ELR (cell line): ENCODE results near the gene TNFRSF6B.

Experiments
- DNase-seq: peaks from one replicate; pipeline ENCODE4 v3.0.0-alpha.2; 2015; ENCODE audit warnings: low read depth

Gene TNFRSF6B

DNA sequence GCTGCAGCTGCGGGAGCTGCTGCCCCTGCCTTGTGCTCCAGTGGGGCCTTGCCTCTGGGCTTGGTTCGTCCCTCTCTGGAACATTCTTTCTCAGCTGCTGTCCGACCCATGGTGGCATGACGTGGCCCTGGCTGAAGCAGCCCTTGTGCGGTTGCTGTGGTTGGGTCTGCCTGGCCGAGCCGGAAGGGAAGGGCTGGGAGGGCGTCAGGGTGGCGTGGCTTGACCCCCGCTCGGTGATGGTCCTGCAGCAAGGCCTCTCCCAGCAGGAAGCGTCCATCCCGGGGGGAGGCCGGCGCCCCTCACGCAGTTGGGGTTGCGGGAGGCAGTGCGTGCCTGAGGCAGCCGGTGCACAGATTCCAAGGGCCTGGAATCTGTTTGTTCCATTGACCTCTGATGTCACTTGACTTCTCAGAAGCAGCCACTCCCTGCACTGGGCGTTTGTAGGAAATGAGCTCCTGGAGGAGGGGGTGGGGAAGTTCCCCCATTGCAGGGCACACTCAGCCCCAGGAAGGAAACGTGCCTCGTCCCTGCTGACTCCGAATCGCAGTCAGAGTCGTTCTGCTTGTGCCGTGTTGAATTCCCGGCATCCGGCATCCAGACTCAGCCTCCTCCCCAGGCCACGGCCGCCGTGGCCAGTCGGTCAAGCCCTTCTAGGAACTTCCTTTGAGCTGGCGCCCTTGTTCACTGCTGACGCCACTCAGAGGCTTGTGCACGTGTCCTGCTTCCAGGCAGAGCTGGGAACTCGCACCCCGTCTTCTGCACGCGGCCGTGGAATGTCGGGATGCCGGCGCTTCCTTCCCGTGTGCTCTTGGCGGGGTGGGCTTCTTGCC is 9.7 kb upstream of the TNFRSF6B start:
- peak; percentile 95 for DNase-seq

DNA sequence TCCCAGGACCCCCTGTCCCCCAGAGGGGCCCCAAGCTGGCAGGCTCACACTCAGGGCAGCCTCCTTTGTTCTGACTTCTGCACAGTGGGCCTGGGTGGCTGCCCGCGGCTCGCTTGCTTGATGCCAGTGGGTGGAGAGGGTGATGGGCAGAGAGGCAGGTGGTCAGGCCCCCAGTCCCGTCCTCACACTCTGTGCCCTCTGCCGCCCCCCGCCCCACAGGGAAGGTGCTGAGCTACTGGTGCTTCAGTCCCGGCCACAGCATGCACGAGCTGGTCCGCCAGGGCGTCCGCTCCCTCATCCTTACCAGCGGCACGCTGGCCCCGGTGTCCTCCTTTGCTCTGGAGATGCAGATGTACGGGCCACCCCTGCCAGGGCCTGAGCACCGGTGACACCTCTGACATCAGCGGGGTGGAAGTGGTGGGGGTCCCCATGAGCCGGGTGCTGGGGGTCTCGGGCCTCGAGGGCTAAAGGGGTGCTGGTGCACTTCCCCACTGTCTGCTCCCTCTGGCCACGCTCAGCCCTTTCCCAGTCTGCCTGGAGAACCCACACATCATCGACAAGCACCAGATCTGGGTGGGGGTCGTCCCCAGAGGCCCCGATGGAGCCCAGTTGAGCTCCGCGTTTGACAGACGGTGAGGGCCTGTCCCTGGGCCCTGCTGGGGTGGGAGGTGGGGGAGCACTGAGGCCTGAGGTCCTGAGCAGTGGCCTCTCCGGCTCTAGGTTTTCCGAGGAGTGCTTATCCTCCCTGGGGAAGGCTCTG is 8.9 kb upstream of the TNFRSF6B start:
- no peak for DNase-seq

DNA sequence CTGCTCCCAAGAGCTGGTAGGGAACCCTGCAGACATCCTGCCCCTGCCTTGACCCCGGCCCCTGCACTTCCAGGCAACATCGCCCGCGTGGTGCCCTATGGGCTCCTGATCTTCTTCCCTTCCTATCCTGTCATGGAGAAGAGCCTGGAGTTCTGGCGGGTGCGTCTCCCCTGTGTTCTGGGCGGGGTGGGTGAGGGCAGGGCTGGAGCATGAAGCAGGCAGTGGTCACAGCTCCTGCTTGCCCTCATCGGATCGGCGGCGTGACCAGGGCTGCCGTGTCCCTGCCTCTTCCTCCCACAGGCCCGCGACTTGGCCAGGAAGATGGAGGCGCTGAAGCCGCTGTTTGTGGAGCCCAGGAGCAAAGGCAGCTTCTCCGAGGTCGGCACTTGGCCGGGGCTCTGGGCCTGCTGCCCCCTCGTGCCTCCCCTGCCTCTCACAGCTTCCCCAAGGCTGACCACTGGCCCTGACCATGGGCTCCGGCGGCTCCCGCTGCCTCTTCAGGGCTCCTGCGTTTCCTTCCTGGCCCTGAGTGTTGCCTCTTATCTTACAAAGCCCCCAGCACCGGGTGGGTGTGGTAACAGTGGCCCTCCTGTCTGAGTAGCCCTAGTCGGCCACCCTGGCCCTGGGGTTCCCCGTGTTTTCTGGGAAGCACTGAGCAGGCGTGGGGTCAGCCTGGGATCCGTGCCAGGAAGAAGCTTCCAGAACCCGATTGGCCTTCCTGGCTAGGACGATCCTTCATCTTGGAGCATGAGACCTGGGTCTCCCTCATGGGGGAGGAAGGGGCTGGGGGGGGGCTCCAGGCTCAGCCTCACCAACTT is 8.0 kb upstream of the TNFRSF6B start:
- no peak for DNase-seq

DNA sequence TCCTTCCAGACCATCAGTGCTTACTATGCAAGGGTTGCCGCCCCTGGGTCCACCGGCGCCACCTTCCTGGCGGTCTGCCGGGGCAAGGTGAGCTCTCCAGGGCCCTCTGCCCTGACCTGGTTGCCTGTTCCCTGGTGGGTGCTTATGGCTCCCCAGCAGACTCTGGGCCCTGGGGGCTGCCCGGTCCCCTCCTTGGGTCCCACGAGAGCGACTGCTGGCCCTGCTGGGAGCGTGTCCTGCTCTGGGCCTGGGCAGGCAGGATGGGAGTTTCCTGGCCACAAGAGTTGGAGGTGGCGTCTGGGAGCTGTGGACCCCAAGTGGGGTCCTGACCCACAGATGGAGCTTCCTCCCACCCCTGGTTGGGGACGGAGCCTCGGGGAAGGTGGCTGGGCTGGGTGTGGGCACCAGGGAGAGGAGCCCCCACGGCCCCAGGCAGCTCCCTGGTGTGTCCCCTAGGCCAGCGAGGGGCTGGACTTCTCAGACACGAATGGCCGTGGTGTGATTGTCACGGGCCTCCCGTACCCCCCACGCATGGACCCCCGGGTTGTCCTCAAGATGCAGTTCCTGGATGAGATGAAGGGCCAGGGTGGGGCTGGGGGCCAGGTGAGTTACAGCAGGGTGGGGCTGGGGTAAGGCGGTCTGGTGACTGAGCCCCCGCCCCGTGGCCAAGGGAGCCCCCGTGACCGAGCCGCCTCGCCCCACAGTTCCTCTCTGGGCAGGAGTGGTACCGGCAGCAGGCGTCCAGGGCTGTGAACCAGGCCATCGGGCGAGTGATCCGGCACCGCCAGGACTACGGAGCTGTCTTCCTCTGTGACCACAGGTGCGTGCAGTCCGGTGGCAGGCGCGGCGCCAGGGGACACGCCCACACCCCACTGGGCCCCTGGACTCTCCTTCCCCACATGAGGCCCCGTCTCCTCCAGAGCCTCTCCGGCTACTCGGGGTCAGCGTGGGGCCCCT is 7.1 kb upstream of the TNFRSF6B start:
- no peak for DNase-seq

DNA sequence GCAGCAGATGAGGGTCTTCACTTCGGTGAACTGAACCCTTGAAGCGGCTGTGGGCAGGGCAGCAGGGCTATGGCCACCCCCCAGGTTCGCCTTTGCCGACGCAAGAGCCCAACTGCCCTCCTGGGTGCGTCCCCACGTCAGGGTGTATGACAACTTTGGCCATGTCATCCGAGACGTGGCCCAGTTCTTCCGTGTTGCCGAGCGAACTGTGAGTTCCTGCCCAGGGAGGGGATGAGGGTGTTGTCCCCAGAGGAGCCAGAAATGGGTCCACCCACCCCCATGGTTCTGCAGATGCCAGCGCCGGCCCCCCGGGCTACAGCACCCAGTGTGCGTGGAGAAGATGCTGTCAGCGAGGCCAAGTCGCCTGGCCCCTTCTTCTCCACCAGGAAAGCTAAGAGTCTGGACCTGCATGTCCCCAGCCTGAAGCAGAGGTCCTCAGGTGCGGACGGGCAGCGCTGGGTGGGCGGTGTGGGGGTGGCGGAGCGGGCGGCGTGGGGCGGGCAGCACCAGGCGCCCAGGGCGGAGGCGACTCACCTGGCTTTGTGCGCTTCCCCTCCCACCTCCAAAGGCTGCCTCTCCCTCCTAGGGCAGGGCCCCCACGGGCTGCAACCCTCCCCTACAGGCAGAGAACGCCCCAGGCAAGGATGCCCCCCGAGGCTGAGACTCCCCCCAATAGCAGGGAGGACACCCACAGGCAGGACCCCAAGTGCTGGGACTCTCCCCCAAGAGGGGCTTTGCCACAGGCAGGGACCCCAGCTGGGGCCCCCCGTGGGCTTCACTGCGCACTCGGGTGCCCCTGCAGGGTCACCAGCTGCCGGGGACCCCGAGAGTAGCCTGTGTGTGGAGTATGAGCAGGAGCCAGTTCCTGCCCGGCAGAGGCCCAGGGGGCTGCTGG is 6.2 kb upstream of the TNFRSF6B start:
- no peak for DNase-seq

DNA sequence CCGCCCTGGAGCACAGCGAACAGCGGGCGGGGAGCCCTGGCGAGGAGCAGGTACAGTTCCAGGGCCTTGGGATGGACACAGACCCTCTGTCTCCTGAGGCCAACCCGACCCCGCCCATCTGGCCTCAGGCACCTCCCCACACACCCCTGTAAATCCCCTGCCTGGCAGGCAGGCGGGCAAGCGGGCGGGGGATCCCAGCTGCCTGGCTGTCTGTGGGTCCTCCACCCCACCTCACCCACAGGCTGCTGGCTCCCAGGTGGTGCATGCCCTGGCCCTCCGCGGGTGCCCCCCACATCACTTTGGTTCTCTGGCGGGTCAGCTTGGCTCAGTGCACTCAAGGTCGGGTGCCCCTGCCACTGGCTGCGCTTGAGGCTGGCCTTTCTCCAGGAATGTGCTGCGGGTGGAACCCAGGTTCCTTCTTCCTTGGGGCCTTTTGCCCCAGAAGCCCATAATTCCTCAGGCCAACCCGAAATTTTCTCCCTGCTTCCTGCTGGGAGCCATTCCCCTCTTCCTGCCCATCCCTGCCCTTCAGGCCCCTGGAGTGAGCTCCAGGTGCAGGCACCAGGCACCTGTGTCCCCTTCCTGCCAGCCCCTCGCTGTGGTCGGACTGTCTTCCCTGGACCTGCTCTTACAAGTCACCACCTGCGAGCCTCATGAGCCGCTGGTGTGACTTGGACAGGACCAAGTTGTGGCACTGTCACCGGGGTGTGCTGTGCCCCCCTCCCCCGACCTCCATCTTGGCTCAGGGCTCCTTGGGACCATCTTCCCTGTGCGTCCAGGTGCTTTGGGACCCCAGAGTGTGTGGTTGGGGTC is 5.3 kb upstream of the TNFRSF6B start:
- DNase-seq: no peak

DNA sequence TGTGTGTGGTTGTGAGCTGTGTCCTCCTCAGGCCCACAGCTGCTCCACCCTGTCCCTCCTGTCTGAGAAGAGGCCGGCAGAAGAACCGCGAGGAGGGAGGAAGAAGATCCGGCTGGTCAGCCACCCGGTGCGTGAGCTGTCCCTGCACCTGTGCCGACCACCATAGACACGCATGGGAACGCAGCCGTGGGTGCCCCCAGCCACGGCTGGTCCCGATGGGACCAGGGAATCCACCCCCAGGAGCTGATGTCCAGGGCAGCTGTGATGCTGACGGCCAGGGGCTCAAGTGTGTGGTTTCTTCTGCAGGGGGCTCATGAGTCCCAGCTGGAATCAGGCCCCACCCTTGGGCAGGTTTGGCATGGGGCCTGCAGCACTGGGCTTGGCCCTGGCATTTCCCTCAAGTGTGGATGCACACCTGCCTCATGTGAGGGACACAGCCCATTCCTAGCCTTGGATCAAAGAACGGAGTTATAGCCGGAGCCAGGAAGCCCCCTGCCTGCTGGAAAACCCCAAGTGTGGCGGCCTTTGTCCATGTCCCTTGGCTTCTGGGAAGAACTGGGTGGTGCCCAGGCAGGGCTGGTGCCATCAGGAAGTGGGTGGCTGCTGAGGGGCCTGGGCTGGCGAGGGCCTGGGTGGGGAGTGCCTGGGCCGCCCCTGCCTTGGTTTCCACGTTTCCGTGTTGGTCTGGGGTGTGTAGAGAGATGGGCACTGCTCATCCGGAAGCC is 4.6 kb upstream of the TNFRSF6B start:
- DNase-seq: no peak

DNA sequence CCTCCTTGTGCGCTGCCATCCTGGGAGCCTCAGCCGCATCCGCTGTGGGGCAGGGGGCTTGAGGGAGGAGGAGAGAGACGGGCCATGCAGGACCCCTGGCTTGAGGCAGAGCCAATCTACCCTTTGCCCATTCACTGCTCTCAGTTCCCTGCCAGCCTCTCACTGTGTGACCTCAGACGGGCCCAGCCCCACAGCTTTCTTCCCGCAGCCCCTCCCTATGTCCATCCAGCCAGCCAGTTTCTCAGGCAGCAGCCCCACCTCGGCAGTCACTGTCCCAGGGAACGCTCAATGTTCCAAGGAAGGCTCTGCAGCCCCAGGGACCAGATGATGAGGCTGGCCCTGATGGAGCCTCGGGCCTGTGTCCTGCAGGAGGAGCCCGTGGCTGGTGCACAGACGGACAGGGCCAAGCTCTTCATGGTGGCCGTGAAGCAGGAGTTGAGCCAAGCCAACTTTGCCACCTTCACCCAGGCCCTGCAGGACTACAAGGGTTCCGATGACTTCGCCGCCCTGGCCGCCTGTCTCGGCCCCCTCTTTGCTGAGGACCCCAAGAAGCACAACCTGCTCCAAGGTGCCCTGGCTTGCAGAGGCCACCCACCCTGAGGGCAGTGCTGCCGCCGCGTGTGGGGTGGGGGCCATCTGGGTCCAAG is 3.9 kb upstream of the TNFRSF6B start:
- DNase-seq: no peak

DNA sequence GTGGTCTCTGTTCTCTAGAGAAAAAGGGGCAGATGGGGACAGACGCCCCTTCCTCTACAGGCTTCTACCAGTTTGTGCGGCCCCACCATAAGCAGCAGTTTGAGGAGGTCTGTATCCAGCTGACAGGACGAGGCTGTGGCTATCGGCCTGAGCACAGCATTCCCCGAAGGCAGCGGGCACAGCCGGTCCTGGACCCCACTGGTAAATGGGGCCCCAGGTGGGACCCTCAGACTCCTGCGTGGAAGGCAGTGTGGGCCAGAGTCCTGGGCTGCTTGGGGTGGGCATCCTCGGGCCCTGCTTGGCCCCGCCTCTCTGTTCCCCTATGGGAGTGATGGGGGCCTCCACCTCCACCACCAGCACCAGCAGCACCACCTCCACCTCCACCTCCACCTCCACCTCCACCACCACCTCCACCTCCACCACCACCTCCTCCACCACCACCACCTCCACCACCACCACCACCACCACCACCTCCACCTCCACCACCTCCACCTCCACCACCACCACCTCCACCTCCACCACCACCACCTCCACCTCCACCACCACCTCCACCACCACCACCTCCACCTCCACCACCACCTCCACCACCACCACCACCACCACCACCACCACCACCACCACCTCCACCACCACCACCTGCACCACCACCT is 3.2 kb upstream of the TNFRSF6B start:
- no peak for DNase-seq

DNA sequence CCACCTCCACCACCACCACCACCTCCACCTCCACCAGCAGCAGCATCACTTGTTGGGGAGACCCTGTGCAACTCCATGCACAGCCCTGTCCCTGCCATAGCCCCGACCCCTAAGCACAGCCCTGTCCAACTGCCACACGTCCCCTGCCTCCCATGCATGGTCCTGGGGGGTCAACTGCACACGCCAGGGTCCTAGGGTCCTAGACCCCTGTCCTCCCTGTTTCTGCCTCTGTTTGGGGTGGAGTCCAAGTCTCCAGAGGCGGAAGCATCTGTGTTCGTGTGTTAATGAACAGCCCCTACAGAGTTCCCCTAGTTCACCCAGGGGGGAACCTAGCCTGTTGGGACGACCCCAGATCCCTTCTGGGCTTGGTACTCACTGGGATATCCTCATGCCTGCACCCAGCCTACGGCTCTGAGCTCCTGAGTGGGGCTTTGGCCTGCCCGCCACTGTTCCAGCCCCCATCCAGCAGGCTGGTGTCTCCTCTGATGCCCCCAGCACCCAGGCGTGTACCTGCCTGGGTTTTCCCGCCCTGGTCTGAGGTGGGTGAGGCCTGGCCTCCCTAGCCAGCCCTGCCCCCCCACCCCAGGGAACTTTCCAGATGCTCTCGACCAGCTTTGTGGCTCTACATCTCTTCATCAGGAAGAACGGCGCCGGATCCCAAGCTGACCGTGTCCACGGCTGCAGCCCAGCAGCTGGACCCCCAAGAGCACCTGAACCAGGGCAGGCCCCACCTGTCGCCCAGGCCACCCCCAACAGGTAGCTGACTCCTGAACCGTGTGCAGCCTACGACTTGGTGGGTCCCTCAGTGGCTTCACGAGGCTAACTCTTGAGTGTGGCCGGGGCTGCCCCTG is 2.5 kb upstream of the TNFRSF6B start:
- no peak for DNase-seq

DNA sequence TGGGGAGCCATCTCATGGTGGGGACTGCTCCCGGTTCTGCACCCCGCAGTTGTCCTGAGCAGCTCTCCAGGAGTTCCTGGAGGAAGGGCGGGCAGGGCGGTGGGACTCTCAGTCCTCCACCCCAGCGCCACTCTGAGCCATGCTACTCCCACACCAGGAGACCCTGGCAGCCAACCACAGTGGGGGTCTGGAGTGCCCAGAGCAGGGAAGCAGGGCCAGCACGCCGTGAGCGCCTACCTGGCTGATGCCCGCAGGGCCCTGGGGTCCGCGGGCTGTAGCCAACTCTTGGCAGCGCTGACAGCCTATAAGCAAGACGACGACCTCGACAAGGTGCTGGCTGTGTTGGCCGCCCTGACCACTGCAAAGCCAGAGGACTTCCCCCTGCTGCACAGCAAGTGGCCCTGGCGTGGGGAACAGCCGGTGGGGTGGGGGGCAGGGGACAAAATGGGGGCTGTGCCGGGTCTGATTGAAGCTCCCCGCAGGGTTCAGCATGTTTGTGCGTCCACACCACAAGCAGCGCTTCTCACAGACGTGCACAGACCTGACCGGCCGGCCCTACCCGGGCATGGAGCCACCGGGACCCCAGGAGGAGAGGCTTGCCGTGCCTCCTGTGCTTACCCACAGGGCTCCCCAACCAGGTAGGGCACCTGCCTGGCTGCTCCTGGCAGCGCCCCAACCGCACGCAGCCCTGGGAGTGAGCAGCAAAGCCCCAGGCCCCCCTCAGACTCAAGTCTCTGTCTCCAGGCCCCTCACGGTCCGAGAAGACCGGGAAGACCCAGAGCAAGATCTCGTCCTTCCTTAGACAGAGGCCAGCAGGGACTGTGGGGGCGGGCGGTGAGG is 1.6 kb upstream of the TNFRSF6B start:
- no peak for DNase-seq

DNA sequence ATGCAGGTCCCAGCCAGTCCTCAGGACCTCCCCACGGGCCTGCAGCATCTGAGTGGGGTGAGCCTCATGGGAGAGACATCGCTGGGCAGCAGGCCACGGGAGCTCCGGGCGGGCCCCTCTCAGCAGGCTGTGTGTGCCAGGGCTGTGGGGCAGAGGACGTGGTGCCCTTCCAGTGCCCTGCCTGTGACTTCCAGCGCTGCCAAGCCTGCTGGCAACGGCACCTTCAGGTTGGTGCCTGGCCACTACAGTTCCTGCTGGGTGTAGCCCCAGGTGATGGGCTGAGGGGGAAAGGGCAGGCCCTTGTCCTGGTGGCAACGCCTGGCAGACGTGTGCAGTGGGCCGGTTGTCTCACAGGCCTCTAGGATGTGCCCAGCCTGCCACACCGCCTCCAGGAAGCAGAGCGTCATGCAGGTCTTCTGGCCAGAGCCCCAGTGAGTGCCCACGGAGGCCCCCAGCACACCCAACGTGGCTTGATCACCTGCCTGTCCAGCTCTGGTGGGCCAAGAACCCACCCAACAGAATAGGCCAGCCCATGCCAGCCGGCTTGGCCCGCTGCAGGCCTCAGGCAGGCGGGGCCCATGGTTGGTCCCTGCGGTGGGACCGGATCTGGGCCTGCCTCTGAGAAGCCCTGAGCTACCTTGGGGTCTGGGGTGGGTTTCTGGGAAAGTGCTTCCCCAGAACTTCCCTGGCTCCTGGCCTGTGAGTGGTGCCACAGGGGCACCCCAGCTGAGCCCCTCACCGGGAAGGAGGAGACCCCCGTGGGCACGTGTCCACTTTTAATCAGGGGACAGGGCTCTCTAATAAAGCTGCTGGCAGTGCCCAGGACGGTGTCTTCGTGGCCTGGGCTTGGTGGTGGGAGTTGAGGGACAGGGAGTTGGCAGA is 787 bp upstream of the TNFRSF6B start:
- no peak for DNase-seq

DNA sequence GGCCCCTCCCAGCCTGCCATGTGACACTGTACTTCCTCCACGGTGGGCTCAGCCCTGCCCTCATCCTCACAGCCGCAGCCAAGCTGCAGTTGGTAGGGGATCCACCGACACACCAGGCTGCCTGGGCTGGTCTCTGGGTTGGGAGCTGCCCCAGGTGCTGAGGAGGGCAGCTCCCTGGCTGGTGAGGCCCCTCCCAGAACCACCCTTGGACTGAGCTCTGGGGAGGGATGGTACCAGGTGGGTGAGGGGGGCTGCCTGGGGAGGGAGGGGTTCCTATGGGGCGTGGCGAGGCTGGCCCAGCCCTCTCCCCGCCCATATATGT is 185 bp upstream of the TNFRSF6B start:
- DNase-seq: no peak

DNA sequence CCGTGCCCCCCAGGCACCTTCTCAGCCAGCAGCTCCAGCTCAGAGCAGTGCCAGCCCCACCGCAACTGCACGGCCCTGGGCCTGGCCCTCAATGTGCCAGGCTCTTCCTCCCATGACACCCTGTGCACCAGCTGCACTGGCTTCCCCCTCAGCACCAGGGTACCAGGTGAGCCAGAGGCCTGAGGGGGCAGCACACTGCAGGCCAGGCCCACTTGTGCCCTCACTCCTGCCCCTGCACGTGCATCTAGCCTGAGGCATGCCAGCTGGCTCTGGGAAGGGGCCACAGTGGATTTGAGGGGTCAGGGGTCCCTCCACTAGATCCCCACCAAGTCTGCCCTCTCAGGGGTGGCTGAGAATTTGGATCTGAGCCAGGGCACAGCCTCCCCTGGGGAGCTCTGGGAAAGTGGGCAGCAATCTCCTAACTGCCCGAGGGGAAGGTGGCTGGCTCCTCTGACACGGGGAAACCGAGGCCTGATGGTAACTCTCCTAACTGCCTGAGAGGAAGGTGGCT is 960 bp downstream of the TNFRSF6B start:
- no peak for DNase-seq
